ENCODE data around the gene ARAP1. TPM values are rescaled to one million over a fixed set of nuclear protein-coding genes. Genes with fewer than 3 reads are reported as not detected.

The ARAP1 gene
- polyA plus RNA-seq, 1 experiment, result 52.4 TPM

- H3K27me3 ChIP-seq (ENCODE audit: control insufficient read depth, insufficient read depth, low read length), result no peaks in the 10 kb centered on the region
- H3K27ac ChIP-seq (ENCODE audit: low read depth, low read length), result no peak overlapping the region
- ChIA-PET POLR2A (no interaction called here), CTCF (no interaction called here)
- TF ChIP-seq, protein P1, sequence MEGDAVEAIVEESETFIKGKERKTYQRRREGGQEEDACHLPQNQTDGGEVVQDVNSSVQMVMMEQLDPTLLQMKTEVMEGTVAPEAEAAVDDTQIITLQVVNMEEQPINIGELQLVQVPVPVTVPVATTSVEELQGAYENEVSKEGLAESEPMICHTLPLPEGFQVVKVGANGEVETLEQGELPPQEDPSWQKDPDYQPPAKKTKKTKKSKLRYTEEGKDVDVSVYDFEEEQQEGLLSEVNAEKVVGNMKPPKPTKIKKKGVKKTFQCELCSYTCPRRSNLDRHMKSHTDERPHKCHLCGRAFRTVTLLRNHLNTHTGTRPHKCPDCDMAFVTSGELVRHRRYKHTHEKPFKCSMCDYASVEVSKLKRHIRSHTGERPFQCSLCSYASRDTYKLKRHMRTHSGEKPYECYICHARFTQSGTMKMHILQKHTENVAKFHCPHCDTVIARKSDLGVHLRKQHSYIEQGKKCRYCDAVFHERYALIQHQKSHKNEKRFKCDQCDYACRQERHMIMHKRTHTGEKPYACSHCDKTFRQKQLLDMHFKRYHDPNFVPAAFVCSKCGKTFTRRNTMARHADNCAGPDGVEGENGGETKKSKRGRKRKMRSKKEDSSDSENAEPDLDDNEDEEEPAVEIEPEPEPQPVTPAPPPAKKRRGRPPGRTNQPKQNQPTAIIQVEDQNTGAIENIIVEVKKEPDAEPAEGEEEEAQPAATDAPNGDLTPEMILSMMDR (IDR thresholded peaks at IDR 0.05; ENCODE audit: low read depth, low read length), result no peak
- H3K9me3 ChIP-seq (ENCODE audit: control insufficient read depth, insufficient read depth, low read length), result no peaks in the 10 kb centered on the region; the same call in 1 of the 2 replicates
- no peak for DNase-seq (ENCODE audit: low read depth, low spot score)
- H3K4me3 ChIP-seq (ENCODE audit: low read depth, low read length), result no peak overlapping the region
Measured at GRCh38 chr11:72710278-72710677, 41.9 kb downstream of the ARAP1 start.

- Histone ChIP-seq H3K27me3 (ENCODE audit: control insufficient read depth, insufficient read depth, low read length) (no peaks in the 10 kb centered on the region), H3K27ac (ENCODE audit: low read depth, low read length) (no peak overlapping the region), H3K9me3 (ENCODE audit: control insufficient read depth, insufficient read depth, low read length) (no peaks in the 10 kb centered on the region; the same call in 1 of the 2 replicates), H3K4me3 (ENCODE audit: low read depth, low read length) (no peak overlapping the region)
- CTCF ChIA-PET, result no interaction called here
- POLR2A ChIA-PET, result no interaction called here
- DNase-seq (ENCODE audit: low read depth, low spot score), result no peak
- TF ChIP-seq, protein P1 (IDR thresholded peaks at IDR 0.05; ENCODE audit: low read depth, low read length), result no peak
Measured at GRCh38 chr11:72709478-72710238, 42.5 kb downstream of the ARAP1 start.

DNA sequence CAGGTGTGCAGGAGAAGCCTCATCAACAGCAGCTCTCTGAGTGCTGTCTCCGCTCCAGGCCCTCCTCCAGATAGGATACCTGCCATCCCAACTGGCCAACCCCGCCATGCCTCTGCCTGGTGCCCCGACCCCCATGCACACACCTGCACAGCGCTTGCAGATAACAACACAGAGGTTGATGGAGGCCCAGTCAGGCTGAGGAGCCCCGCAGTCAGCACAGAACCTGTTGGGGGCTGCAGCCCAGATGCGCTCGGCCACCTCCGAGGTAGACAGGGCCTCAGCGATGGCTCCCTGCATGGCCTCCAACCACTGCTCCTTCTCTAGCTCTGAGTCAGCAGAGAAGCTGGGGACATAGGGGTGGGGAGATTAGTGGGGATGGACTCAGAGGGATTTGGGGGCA is 45.2 kb downstream of the ARAP1 start:
- CTCF ChIA-PET, result no interaction called here
- H3K27ac ChIP-seq (ENCODE audit: low read depth, low read length), result no peak overlapping the region
- POLR2A ChIA-PET, result no interaction called here
- TF ChIP-seq, protein P1 (IDR thresholded peaks at IDR 0.05; ENCODE audit: low read depth, low read length), result no peak
- no peaks in the 10 kb centered on the region for H3K27me3 ChIP-seq (ENCODE audit: control insufficient read depth, insufficient read depth, low read length)
- no peak overlapping the region for H3K4me3 ChIP-seq (ENCODE audit: low read depth, low read length)
- no peak for DNase-seq (ENCODE audit: low read depth, low spot score)
- H3K9me3 ChIP-seq (ENCODE audit: control insufficient read depth, insufficient read depth, low read length), result no peaks in the 10 kb centered on the region; the same call in 1 of the 2 replicates

DNA sequence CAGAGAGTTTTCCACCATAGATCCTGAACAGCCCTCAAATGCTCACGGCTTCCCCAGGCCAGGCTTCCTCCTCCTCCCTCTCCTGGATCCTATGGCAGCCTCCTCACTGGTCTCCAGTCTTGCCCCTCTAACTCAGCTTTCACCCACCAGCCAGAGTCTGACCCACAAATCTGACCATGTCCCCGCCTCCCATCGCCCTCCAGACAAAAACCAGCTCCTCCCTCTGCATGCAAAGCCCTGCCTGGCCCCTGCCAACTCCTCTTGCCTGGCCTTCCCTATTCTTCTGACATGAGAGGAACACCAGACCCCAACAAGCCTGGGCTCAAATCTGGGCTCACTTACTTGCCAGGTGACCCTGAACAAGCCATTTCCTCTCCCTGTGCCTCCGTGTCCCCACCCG is 45.6 kb downstream of the ARAP1 start:
- no peaks in the 10 kb centered on the region for H3K27me3 ChIP-seq (ENCODE audit: control insufficient read depth, insufficient read depth, low read length)
- TF ChIP-seq, protein P1 (IDR thresholded peaks at IDR 0.05; ENCODE audit: low read depth, low read length), result no peak
- no peaks in the 10 kb centered on the region; the same call in 1 of the 2 replicates for H3K9me3 ChIP-seq (ENCODE audit: control insufficient read depth, insufficient read depth, low read length)
- no peak overlapping the region for H3K4me3 ChIP-seq (ENCODE audit: low read depth, low read length)
- ChIA-PET CTCF (no interaction called here), POLR2A (no interaction called here)
- no peak for DNase-seq (ENCODE audit: low read depth, low spot score)
- no peak overlapping the region for H3K27ac ChIP-seq (ENCODE audit: low read depth, low read length)

All from AG04450 (cell line).